ENCODE data around the gene CRELD2.

Gene CRELD2

GRCh38 chr22:49934891-49935557, 16.6 kb downstream of the CRELD2 start:
- H3K9me3 ChIP-seq (ENCODE audit: low read depth, low read length), result no peaks in the 10 kb centered on the region
- H3K36me3 ChIP-seq (ENCODE audit: insufficient read depth, low read length), result no peaks in the 10 kb centered on the region
- peak overlapping the region; percentile 75 for H3K4me3 ChIP-seq
- TF ChIP-seq POLR2AphosphoS5 (IDR thresholded peaks at IDR 0.05; ENCODE audit: borderline replicate concordance, low read depth, low read length), result no peak
- TF ChIP-seq FOXP2 (optimal IDR thresholded peaks at IDR 0.05; ENCODE audit: control extremely low read depth, extremely low read length, insufficient read depth), result no peak
- TF ChIP-seq EZH2 (IDR thresholded peaks at IDR 0.05), result no peak
- peak overlapping the region; percentile 25; the same call in 1 of the 2 replicates for H3K27ac ChIP-seq
- no peak for DNase-seq (ENCODE audit: low read depth, low spot score)
- peak overlapping the region; percentile 71 for H3K9ac ChIP-seq (ENCODE audit: insufficient read length)

- H3K9me3 ChIP-seq (ENCODE audit: low read depth, low read length), result no peaks in the 10 kb centered on the region
Observed at GRCh38 chr22:49935561-49935960, 17.1 kb downstream of the CRELD2 start.

GRCh38 chr22:49936018-49936972, 17.9 kb downstream of the CRELD2 start:
- TF ChIP-seq FOXP2 (optimal IDR thresholded peaks at IDR 0.05; ENCODE audit: control extremely low read depth, extremely low read length, insufficient read depth) (peak; percentile 53), POLR2AphosphoS5 (IDR thresholded peaks at IDR 0.05; ENCODE audit: borderline replicate concordance, low read depth, low read length) (peak; percentile 44), EZH2 (IDR thresholded peaks at IDR 0.05) (no peak)
- H3K4me3 ChIP-seq, result peak overlapping the region; percentile 84
- peak overlapping the region; percentile 23 for H3K9ac ChIP-seq (ENCODE audit: insufficient read length)
- peak overlapping the region; percentile 77 for H3K27ac ChIP-seq
- DNase-seq (ENCODE audit: low read depth, low spot score), result no peak
- no peaks in the 10 kb centered on the region for H3K36me3 ChIP-seq (ENCODE audit: insufficient read depth, low read length)
- no peaks in the 10 kb centered on the region for H3K9me3 ChIP-seq (ENCODE audit: low read depth, low read length)

More at GRCh38 chr22:49935561-49935960, 17.1 kb downstream of the CRELD2 start:
- DNase-seq (ENCODE audit: low read depth, low spot score), result no peak
- Histone ChIP-seq H3K27ac (no peak overlapping the region), H3K4me3 (0 out of 2 replicates have a peak overlapping the region, but pooled peaks have one; percentile 84), H3K9ac (ENCODE audit: insufficient read length) (no peak overlapping the region), H3K36me3 (ENCODE audit: insufficient read depth, low read length) (no peaks in the 10 kb centered on the region)
- TF ChIP-seq POLR2AphosphoS5 (IDR thresholded peaks at IDR 0.05; ENCODE audit: borderline replicate concordance, low read depth, low read length), result no peak
- TF ChIP-seq FOXP2 (optimal IDR thresholded peaks at IDR 0.05; ENCODE audit: control extremely low read depth, extremely low read length, insufficient read depth), result no peak
- no peak for TF ChIP-seq EZH2 (IDR thresholded peaks at IDR 0.05)

- TF ChIP-seq FOXP2 (optimal IDR thresholded peaks at IDR 0.05; ENCODE audit: control extremely low read depth, extremely low read length, insufficient read depth) (no peak), EZH2 (IDR thresholded peaks at IDR 0.05) (no peak), POLR2AphosphoS5 (IDR thresholded peaks at IDR 0.05; ENCODE audit: borderline replicate concordance, low read depth, low read length) (no peak)
- Histone ChIP-seq H3K27ac (peak overlapping the region; percentile 77), H3K36me3 (ENCODE audit: insufficient read depth, low read length) (no peaks in the 10 kb centered on the region), H3K4me3 (peak overlapping the region; percentile 84), H3K9ac (ENCODE audit: insufficient read length) (peak overlapping the region; percentile 23), H3K9me3 (ENCODE audit: low read depth, low read length) (no peaks in the 10 kb centered on the region)
- no peak for DNase-seq (ENCODE audit: low read depth, low spot score)
Observed at GRCh38 chr22:49936973-49937757, 18.7 kb downstream of the CRELD2 start.

GRCh38 chr22:49937758-49938564, 19.5 kb downstream of the CRELD2 start:
- H3K36me3 ChIP-seq (ENCODE audit: insufficient read depth, low read length), result no peaks in the 10 kb centered on the region
- TF ChIP-seq FOXP2 (optimal IDR thresholded peaks at IDR 0.05; ENCODE audit: control extremely low read depth, extremely low read length, insufficient read depth), result no peak
- TF ChIP-seq EZH2 (IDR thresholded peaks at IDR 0.05), result no peak
- TF ChIP-seq POLR2AphosphoS5 (IDR thresholded peaks at IDR 0.05; ENCODE audit: borderline replicate concordance, low read depth, low read length), result no peak
- no peak for DNase-seq (ENCODE audit: low read depth, low spot score)
- no peak overlapping the region for H3K4me3 ChIP-seq
- no peak overlapping the region for H3K9ac ChIP-seq (ENCODE audit: insufficient read length)
- H3K27ac ChIP-seq, result no peak overlapping the region
- H3K9me3 ChIP-seq (ENCODE audit: low read depth, low read length), result no peaks in the 10 kb centered on the region

- TF ChIP-seq FOXP2 (optimal IDR thresholded peaks at IDR 0.05; ENCODE audit: control extremely low read depth, extremely low read length, insufficient read depth), result no peak
- TF ChIP-seq EZH2 (IDR thresholded peaks at IDR 0.05), result no peak
- no peak for TF ChIP-seq POLR2AphosphoS5 (IDR thresholded peaks at IDR 0.05; ENCODE audit: borderline replicate concordance, low read depth, low read length)
- DNase-seq (ENCODE audit: low read depth, low spot score), result no peak
- Histone ChIP-seq H3K36me3 (ENCODE audit: insufficient read depth, low read length) (no peaks in the 10 kb centered on the region), H3K9ac (ENCODE audit: insufficient read length) (no peak overlapping the region), H3K4me3 (no peak overlapping the region), H3K9me3 (ENCODE audit: low read depth, low read length) (no peaks in the 10 kb centered on the region), H3K27ac (no peak overlapping the region)
Observed at GRCh38 chr22:49938565-49939136, 20.2 kb downstream of the CRELD2 start.

Measured in SK-N-MC (cell line).